HepG2 (cell line): Measurements from ENCODE around the gene ST6GALNAC4. TPM values are rescaled to one million over a fixed set of nuclear protein-coding genes. Genes with fewer than 3 reads are reported as not detected.

Experiments
- ATAC-seq: fragments of 200-7000 bp; cut with Tn5 transposase; 3 replicates; pipeline ENCODE4 v1.9.1; 2020; ENCODE audit warnings: mild to moderate bottlenecking, moderate library complexity
- BruUV-seq: library from RNA; stranded (reverse); fragments of 400-500 nt; replicated peaks from 2 replicates; lab custom pipeline; 2021; lab: Mats Ljungman, UMichigan
- CTCF ChIA-PET: fragments of 300-600 bp; formaldehyde crosslinking; extraction: SDS; loops from one replicate; lab custom pipeline; 2021; ENCODE audit warnings: low total read pairs, inconsistent platforms, low intra/inter-chr PET ratio; lab: Yijun Ruan, JAX
- POLR2A ChIA-PET: fragments of 350-600 bp; sonication (Branson Sonifier 250); formaldehyde crosslinking; loops from one replicate; lab custom pipeline; 2020; ENCODE audit warnings: antibody characterized with exemption, inconsistent platforms; lab: Yijun Ruan, JAX
- DNase-seq: peaks from one replicate; pipeline ENCODE4 v3.0.0-alpha.2; 2015; ENCODE audit warnings: low spot score
- FAIRE-seq: peaks from 3 replicates; lab custom pipeline; 2011; peaks lifted over from hg19 to GRCh38; lab: Jason Lieb, UNC
- H2AFZ ChIP-seq: one replicate; pipeline ENCODE4 v1.6.1; 2011; ENCODE audit warnings: low read length, inconsistent platforms
- H3K27ac ChIP-seq: fragments of 300-600 bp; 3 replicates; pipeline ENCODE4 v1.8.0; 2011; ENCODE audit warnings: mixed run types, mild to moderate bottlenecking, mixed read lengths, low read length, inconsistent platforms; ENCODE audit not compliant: insufficient read depth; ENCODE audit errors: extremely low read length
- H3K27me3 ChIP-seq, 2 experiments: fragments of 200-600 bp in 1 of 2; 2 replicates in 1 of 2; 3 replicates in 1 of 2; pipeline versions ENCODE4 v1.6.0 to v1.8.0; 2011; ENCODE audit warnings: low read length in 2 of 2, mild to moderate bottlenecking in 2 of 2, moderate library complexity in 2 of 2, inconsistent platforms in 1 of 2; ENCODE audit not compliant: insufficient read depth in 2 of 2, control insufficient read depth in 1 of 2
- H3K36me3 ChIP-seq, 2 experiments: fragments of 200-600 bp in 1 of 2; replicated peaks in 1 of 2; 2 replicates in 1 of 2; 3 replicates in 1 of 2; pipeline versions ENCODE4 v1.5.1 to v1.8.0; 2011; ENCODE audit warnings: low read length in 2 of 2, inconsistent platforms in 1 of 2; ENCODE audit not compliant: insufficient read depth in 2 of 2, control insufficient read depth in 1 of 2
- H3K4me1 ChIP-seq: 2 replicates; pipeline ENCODE4 v1.5.1; 2012; ENCODE audit warnings: low read length, inconsistent platforms; ENCODE audit not compliant: insufficient read depth
- H3K4me2 ChIP-seq: 2 replicates; pipeline ENCODE4 v1.6.0; 2011; ENCODE audit warnings: low read depth, low read length, inconsistent platforms
- H3K4me3 ChIP-seq, 3 experiments: fragments of 200-600 bp in 1 of 3; sonication (generic), shearing (Covaris generic) in 1 of 3; replicated peaks in 1 of 3; 2 replicates each; pipeline ENCODE4 v1.5.1; 2011 to 2016; ENCODE audit warnings: low read length in 3 of 3, inconsistent platforms in 2 of 3, low read depth in 2 of 3, mild to moderate bottlenecking in 2 of 3, control low read depth in 1 of 3, mixed read lengths in 1 of 3; ENCODE audit not compliant: insufficient read depth in 1 of 3
- H3K79me2 ChIP-seq: one replicate; pipeline ENCODE4 v1.6.1; 2011; ENCODE audit warnings: low read length, inconsistent platforms; ENCODE audit not compliant: insufficient read depth
- H3K9ac ChIP-seq: 2 replicates; pipeline ENCODE4 v1.6.0; 2011; ENCODE audit warnings: mild to moderate bottlenecking, low read depth, low read length, inconsistent platforms; ENCODE audit not compliant: insufficient read depth
- H3K9me3 ChIP-seq: 2 replicates; pipeline ENCODE4 v1.5.1; 2012; ENCODE audit warnings: mild to moderate bottlenecking, low read length
- H4K20me1 ChIP-seq: 2 replicates; pipeline ENCODE4 v1.6.0; 2011; ENCODE audit warnings: inconsistent platforms, mild to moderate bottlenecking, low read length, moderate library complexity; ENCODE audit not compliant: insufficient read depth
- AGO2 ChIP-seq: fragments of 200-400 bp; formaldehyde crosslinking; optimal IDR thresholded peaks from 2 replicates; pipeline ENCODE3; 2017; ENCODE audit warnings: mild to moderate bottlenecking, low read depth, low read length, moderate library complexity
- MXD4 ChIP-seq: IDR thresholded peaks from 2 replicates; pipeline ENCODE4 v1.6.1; 2016; ENCODE audit warnings: mild to moderate bottlenecking, missing biosample characterization, missing genetic modification reagents
- RBFOX2 ChIP-seq: fragments of 200-400 bp; formaldehyde crosslinking; IDR thresholded peaks from 2 replicates; pipeline ENCODE4 v1.6.1; 2017; ENCODE audit warnings: low read depth, mild to moderate bottlenecking, low read length
- TRIM22 ChIP-seq: fragments of 450-650 bp; IDR thresholded peaks from 2 replicates; pipeline ENCODE4 v1.6.1; 2017
- ZBTB40 ChIP-seq, 2 experiments: fragments of 450-650 bp in 1 of 2; sonication (generic) in 1 of 2; formaldehyde crosslinking in 1 of 2; IDR thresholded peaks; 2 replicates each; pipeline versions ENCODE4 v1.6.1 to v1.8.0; 2016 to 2022; ENCODE audit warnings: antibody characterized with exemption in 1 of 2, mild to moderate bottlenecking in 1 of 2, missing genetic modification reagents in 1 of 2
- ZNF512 ChIP-seq: sonication (generic); formaldehyde crosslinking; IDR thresholded peaks from 2 replicates; pipeline ENCODE4 v1.4.0; 2020; ENCODE audit warnings: mild to moderate bottlenecking, missing genetic modification reagents
- ZNF577 ChIP-seq: sonication (generic); formaldehyde crosslinking; IDR thresholded peaks from 2 replicates; pipeline ENCODE4 v1.4.0; 2020; ENCODE audit warnings: mild to moderate bottlenecking, low read depth, missing genetic modification reagents, borderline replicate concordance
- ZNF614 ChIP-seq: IDR thresholded peaks from 2 replicates; pipeline ENCODE4 v1.6.1; 2018; ENCODE audit warnings: missing biosample characterization, missing genetic modification reagents, inconsistent platforms, borderline replicate concordance
- ZNF773 ChIP-seq: sonication (generic); formaldehyde crosslinking; IDR thresholded peaks from 2 replicates; pipeline ENCODE4 v1.4.0; 2020; ENCODE audit warnings: missing genetic modification reagents, borderline replicate concordance
- ZNF780A ChIP-seq: sonication (generic); formaldehyde crosslinking; IDR thresholded peaks from 2 replicates; pipeline ENCODE4 v1.8.0; 2022; ENCODE audit warnings: mild to moderate bottlenecking, missing genetic modification reagents, moderate library complexity
- WGBS: methylation state at CpG from one replicate; pipeline ENCODE4 v1.1.6; 2017; ENCODE audit warnings: low lambda C conversion rate; 5-methylcytosine and 5-hydroxymethylcytosine counted together
- in situ Hi-C: cut with HindIII; loops from 2 replicates; pipeline ENCODE4 v1.10.0; 2017; ENCODE audit warnings: low pct_unique_long_range_greater_than_20kb; ENCODE audit not compliant: extremely low pct_ligation_motif_present
- intact Hi-C: fragments of 100-400 bp; cut with micrococcal nuclease; formaldehyde crosslinking; loops from one replicate; pipeline ENCODE4 v1.10.0; 2022; ENCODE audit not compliant: unreplicated experiment
- polyA plus RNA-seq, 8 experiments: library from polyadenylated mRNA; depleted of rRNA in 3 of 8; stranded (reverse) in 7 of 8; unstranded in 1 of 8; fragments of >200 nt; fragmentation: Illumina TruSeq in 4 of 8; extraction: Trizol in 4 of 8; gene quantifications; 2 replicates each; pipeline versions ENCODE4 v1.2.1 to v1.2.3, GENCODE V29; 2011 to 2016; ENCODE audit warnings: low read depth in 4 of 8, missing spikeins in 1 of 8, mixed read lengths in 1 of 8; ENCODE audit not compliant: insufficient read depth in 1 of 8
- total RNA-seq, 5 experiments: library from RNA; depleted of rRNA; stranded (reverse); fragments of >200 nt; fragmentation: Illumina TruSeq; extraction: Trizol; gene quantifications; 2 replicates each; pipeline ENCODE4 v1.2.3, GENCODE V29; 2016; ENCODE audit warnings: low read depth in 1 of 5

Gene ST6GALNAC4
- total and polyA plus RNA-seq, 2 of the 13 experiments (the other 11 are each of a cell fraction or from before 2014, with no cell fraction given): 18.8 to 27.7 TPM

- Histone ChIP-seq H3K27me3 (no peaks in the 10 kb centered on the region; a peak in 1 of 5 replicates), H3K4me3 (no peak overlapping the region), H3K27ac (peak overlapping the region; percentile 4), H3K4me1 (peaks cover 32% of the 10 kb centered on the region), H3K9me3 (no peaks in the 10 kb centered on the region), H3K36me3 (peaks cover 17 to 46% of the 10 kb centered on the region in 2 experiments; a peak in 4 of 5 replicates), H3K79me2 (peaks cover 20% of the 10 kb centered on the region), H3K4me2 (no peak overlapping the region), H2AFZ (no peak overlapping the region), H4K20me1 (peaks cover 7% of the 10 kb centered on the region), H3K9ac (no peak overlapping the region)
- in situ Hi-C loops (no loop called here), intact Hi-C loops (loop anchor here (5.0 to 10.0 kb wide), 2 partner anchors 36 to 173 kb away; no protein-coding TSS in a partner anchor)
- WGBS: 91% methylated on average over 9 of the region's 18 CpGs
- ChIA-PET POLR2A (interaction anchor here (0.8 to 2.2 kb wide), 3 partner anchors 11 to 126 kb away, joined by 3 to 6 read pairs (median 5); partner anchors contain the start of genes NAIF1 and SLC25A25), CTCF (no interaction called here)
- no peak for DNase-seq
- no peak for ATAC-seq
- no TSS peak for BruUV-seq
- no peak for FAIRE-seq
- TF ChIP-seq RBFOX2 (peak; percentile 18; the same call in 1 of the 2 replicates), ZNF780A (CRISPR knock-in tag) (no peak), ZNF577 (CRISPR knock-in tag) (no peak), ZNF614 (CRISPR knock-in tag) (no peak), ZBTB40 (IDR thresholded peaks at IDR 0.05) (no peak), ZBTB40 (CRISPR knock-in tag; IDR thresholded peaks at IDR 0.05) (no peak), ZNF773 (no peak), ZNF512 (no peak), MXD4 (CRISPR knock-in tag) (no peak), TRIM22 (no peak), AGO2 (peak; percentile 50)
These were observed 24.5 kb upstream of the ST6GALNAC4 start for GRCh38 chr9:127941062-127941960.
